Type B pancreatic cell (in vitro differentiated cells): ENCODE data around the gene DAAM2. TPM values are rescaled to one million over a fixed set of nuclear protein-coding genes. Genes with fewer than 3 reads are reported as not detected.

Source experiments
- DNase-seq: peaks from one replicate; pipeline ENCODE4 v3.0.0; 2021; ENCODE audit warnings: mixed read lengths; ENCODE audit not compliant: unreplicated experiment; ENCODE audit errors: extremely low spot score
- H3K27ac Mint-ChIP-seq: 2 replicates; pipeline ENCODE4 v1.8.0; 2021; ENCODE audit warnings: mild to moderate bottlenecking, mixed read lengths
- H3K27me3 Mint-ChIP-seq: 2 replicates; pipeline ENCODE4 v1.8.0; 2021; ENCODE audit warnings: mixed read lengths
- H3K36me3 Mint-ChIP-seq: 2 replicates; pipeline ENCODE4 v1.8.0; 2021; ENCODE audit warnings: mixed read lengths
- H3K4me1 Mint-ChIP-seq: one replicate; pipeline ENCODE4 v1.8.0; 2021; ENCODE audit warnings: mixed read lengths; ENCODE audit not compliant: unreplicated experiment
- H3K4me3 Mint-ChIP-seq: 2 replicates; pipeline ENCODE4 v1.8.0; 2021; ENCODE audit warnings: mild to moderate bottlenecking, mixed read lengths
- H3K9me3 Mint-ChIP-seq: 2 replicates; pipeline ENCODE4 v1.8.0; 2021; ENCODE audit warnings: mixed read lengths
- total RNA-seq: library from RNA; stranded (reverse); gene quantifications from 2 replicates; pipeline ENCODE4 v1.2.1, GENCODE V29; 2021; ENCODE audit warnings: low replicate concordance
- TF ChIP-seq, protein P1 (sequence below): fragments of 200-600 bp; sonication (generic); conservative IDR thresholded peaks from 2 replicates; pipeline ENCODE4 v1.5.0; 2021; ENCODE audit warnings: antibody characterized with exemption, mild to moderate bottlenecking

The DAAM2 gene
- total RNA-seq, 1 donor from 2014 or later, result 22.6 TPM

DNA sequence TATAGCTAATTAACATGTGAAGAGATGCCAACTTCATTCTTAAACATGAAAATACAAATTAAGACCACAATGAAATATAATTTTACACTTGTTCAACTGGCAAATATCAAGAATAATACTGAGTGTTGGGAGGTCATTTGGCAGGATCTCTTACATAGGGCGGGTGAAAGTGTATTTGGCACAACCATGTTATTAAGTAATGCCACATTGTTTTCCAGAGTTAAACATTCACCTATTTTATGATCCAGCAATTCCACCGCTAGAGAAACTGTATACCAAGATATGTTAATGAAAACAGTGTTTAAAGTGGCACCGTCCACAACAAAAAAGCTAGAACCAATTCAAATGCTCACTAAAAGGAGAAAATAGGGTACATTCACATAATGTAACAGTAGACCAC, 128.0 kb downstream of the DAAM2 start:
- no peaks in the 10 kb centered on the region for H3K9me3 Mint-ChIP-seq
- no peak overlapping the region for H3K27ac Mint-ChIP-seq
- TF ChIP-seq, protein P1, sequence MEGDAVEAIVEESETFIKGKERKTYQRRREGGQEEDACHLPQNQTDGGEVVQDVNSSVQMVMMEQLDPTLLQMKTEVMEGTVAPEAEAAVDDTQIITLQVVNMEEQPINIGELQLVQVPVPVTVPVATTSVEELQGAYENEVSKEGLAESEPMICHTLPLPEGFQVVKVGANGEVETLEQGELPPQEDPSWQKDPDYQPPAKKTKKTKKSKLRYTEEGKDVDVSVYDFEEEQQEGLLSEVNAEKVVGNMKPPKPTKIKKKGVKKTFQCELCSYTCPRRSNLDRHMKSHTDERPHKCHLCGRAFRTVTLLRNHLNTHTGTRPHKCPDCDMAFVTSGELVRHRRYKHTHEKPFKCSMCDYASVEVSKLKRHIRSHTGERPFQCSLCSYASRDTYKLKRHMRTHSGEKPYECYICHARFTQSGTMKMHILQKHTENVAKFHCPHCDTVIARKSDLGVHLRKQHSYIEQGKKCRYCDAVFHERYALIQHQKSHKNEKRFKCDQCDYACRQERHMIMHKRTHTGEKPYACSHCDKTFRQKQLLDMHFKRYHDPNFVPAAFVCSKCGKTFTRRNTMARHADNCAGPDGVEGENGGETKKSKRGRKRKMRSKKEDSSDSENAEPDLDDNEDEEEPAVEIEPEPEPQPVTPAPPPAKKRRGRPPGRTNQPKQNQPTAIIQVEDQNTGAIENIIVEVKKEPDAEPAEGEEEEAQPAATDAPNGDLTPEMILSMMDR, result no peak

DNA sequence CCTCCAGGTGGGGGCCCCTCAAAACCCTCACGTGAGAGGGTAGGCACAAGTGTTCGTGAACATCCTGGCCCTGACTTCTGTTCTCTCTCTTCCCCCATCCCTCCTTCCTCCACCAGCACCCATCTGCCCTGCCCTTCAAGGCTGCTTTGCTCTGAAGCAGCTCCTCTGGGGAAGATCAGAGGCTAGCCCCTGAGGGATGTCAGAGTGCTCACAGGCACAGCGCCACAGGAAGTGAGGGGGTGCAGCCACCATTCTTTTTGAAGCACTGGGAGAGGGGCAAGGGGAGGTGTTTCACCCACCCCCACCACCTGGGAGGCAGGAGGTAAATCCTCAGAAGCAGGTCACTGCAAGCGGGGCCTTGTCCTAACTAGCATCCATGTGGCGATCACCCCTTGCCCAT, 130.6 kb downstream of the DAAM2 start:
- TF ChIP-seq, protein P1, result no peak
- Mint-ChIP-seq H3K9me3 (no peaks in the 10 kb centered on the region), H3K4me3 (no peak overlapping the region), H3K27me3 (no peaks in the 10 kb centered on the region), H3K36me3 (peaks cover 24% of the 10 kb centered on the region), H3K4me1 (peaks cover 3% of the 10 kb centered on the region), H3K27ac (no peak overlapping the region)
- DNase-seq, result no peak

More for the DNA sequence above, 128.0 kb downstream of the DAAM2 start:
- DNase-seq, result no peak
- H3K27me3 Mint-ChIP-seq, result no peaks in the 10 kb centered on the region
- H3K4me3 Mint-ChIP-seq, result no peak overlapping the region
- peaks cover 18% of the 10 kb centered on the region for H3K36me3 Mint-ChIP-seq
- peaks cover 3% of the 10 kb centered on the region for H3K4me1 Mint-ChIP-seq

DNA sequence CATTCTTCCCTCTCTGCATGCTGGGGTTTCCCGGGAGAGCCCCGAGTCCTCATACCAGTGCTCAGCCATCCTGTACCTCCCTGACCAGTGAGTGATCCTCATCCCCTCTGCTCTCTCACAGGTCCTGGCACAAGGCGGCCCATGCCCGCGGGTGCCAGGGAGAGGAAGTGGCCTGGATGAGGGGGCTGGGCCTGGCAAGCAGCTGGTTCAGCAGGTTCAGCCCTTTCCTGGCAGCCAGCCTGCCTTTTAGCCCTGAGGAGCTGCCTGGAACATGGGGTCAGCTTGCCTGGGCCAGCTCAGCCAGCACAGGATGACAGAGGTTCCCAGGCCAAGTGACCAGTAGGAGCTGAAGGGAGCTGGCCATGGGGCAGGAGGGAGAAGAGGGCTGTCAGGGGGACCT, 131.2 kb downstream of the DAAM2 start:
- Mint-ChIP-seq H3K4me1 (no peaks in the 10 kb centered on the region), H3K4me3 (no peak overlapping the region), H3K27ac (no peak overlapping the region), H3K9me3 (no peaks in the 10 kb centered on the region), H3K27me3 (no peaks in the 10 kb centered on the region), H3K36me3 (peaks cover 21% of the 10 kb centered on the region)
- no peak for DNase-seq
- TF ChIP-seq, protein P1, result no peak

DNA sequence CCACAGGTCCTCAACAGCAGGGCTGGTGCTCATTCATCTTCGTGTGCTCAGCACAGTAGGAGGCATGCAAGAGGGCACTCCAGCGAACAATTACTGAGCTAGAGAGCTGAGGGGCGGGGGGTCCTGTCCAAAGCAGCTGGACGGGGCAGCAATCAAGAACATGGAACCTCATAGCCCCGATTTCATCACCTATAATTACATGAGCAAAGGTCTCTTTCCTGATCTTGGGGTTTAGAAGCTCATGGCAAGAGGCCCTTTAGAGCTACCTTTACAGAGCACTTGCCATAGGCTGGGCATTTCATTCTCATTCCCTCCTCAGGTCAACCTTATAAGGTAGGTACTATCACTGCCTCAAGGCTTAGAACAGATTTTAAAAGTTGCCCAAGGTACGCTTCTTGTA, 131.7 kb downstream of the DAAM2 start:
- Mint-ChIP-seq H3K4me1 (no peaks in the 10 kb centered on the region), H3K36me3 (peaks cover 21% of the 10 kb centered on the region), H3K27me3 (no peaks in the 10 kb centered on the region), H3K27ac (no peak overlapping the region), H3K4me3 (no peak overlapping the region), H3K9me3 (no peaks in the 10 kb centered on the region)
- TF ChIP-seq, protein P1, result no peak
- DNase-seq, result no peak

DNA sequence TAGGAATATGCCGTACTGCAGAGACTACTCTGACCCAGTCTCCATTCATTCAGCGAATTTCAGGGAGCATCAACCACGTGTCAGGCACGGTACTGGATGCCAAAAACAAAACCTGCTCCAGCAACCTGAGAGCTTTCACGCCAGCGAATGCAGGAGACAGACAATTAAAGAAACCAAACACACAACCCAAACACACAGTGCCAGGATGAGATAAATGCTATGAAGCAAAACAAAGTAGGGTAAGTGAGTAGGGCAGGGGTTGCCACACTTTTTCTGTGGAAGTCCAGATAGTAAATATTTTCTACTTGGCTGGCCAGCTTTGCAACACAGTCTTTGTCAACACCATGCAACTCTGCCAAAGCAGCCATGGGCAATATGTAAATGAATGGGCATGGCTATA, 132.1 kb downstream of the DAAM2 start:
- DNase-seq, result no peak
- Mint-ChIP-seq H3K36me3 (peaks cover 21% of the 10 kb centered on the region), H3K27me3 (no peaks in the 10 kb centered on the region), H3K4me3 (no peak overlapping the region), H3K4me1 (no peaks in the 10 kb centered on the region), H3K27ac (no peak overlapping the region), H3K9me3 (no peaks in the 10 kb centered on the region)
- TF ChIP-seq, protein P1, result no peak
